Measurements from ENCODE around the gene ATP12A. TPM values are rescaled to one million over a fixed set of nuclear protein-coding genes. Genes with fewer than 3 reads are reported as not detected.

Gene ATP12A
- total RNA-seq, 1 donor from 2014 or later: not detected

DNA sequence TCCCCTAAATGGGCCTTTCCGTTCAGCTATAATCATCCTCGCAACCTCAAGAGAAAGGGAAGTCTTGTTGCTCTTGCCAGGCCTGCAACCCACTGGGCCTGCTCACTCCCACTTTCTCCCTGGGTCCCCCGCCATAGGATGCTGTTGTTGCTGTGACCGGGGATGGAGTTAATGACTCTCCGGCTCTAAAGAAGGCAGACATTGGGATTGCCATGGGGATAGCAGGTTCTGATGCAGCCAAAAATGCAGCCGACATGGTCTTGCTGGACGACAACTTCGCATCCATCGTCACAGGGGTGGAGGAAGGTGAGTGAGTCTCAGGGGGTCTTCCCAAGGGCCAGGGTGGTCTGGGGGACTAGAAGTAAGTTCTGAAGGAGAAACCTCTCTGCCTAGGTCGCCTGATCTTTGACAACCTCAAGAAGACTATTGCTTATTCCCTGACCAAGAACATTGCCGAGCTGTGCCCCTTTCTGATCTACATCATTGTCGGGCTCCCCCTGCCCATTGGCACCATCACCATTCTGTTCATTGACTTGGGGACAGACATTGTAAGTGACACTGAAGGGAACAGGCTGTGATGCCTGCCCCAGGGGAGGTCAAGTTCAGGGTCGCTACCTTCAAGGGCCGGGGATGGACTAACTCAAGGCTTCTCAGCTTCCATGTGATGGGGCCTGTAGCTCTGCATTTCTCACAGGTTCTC, 26.8 kb downstream of the ATP12A start:
- TF ChIP-seq POLR2AphosphoS5 (IDR thresholded peaks at IDR 0.05; ENCODE audit: insufficient read depth in 1 of 2, low read depth in 1 of 2) (no peak), POLR2A (IDR thresholded peaks at IDR 0.05) (no peak)
- TF ChIP-seq, protein P1, sequence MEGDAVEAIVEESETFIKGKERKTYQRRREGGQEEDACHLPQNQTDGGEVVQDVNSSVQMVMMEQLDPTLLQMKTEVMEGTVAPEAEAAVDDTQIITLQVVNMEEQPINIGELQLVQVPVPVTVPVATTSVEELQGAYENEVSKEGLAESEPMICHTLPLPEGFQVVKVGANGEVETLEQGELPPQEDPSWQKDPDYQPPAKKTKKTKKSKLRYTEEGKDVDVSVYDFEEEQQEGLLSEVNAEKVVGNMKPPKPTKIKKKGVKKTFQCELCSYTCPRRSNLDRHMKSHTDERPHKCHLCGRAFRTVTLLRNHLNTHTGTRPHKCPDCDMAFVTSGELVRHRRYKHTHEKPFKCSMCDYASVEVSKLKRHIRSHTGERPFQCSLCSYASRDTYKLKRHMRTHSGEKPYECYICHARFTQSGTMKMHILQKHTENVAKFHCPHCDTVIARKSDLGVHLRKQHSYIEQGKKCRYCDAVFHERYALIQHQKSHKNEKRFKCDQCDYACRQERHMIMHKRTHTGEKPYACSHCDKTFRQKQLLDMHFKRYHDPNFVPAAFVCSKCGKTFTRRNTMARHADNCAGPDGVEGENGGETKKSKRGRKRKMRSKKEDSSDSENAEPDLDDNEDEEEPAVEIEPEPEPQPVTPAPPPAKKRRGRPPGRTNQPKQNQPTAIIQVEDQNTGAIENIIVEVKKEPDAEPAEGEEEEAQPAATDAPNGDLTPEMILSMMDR (IDR thresholded peaks at IDR 0.05): no peak
- no peak for DNase-seq (ENCODE audit: extremely low spot score in 2 of 2)
- Histone ChIP-seq H3K4me1 (no peaks in the 10 kb centered on the region), H3K9me3 (no peaks in the 10 kb centered on the region), H3K27me3 (no peaks in the 10 kb centered on the region), H3K4me3 (no peak overlapping the region), H3K27ac (no peak overlapping the region), H3K36me3 (no peaks in the 10 kb centered on the region)
- intact Hi-C loops (cut with DNase I): no loop called here

DNA sequence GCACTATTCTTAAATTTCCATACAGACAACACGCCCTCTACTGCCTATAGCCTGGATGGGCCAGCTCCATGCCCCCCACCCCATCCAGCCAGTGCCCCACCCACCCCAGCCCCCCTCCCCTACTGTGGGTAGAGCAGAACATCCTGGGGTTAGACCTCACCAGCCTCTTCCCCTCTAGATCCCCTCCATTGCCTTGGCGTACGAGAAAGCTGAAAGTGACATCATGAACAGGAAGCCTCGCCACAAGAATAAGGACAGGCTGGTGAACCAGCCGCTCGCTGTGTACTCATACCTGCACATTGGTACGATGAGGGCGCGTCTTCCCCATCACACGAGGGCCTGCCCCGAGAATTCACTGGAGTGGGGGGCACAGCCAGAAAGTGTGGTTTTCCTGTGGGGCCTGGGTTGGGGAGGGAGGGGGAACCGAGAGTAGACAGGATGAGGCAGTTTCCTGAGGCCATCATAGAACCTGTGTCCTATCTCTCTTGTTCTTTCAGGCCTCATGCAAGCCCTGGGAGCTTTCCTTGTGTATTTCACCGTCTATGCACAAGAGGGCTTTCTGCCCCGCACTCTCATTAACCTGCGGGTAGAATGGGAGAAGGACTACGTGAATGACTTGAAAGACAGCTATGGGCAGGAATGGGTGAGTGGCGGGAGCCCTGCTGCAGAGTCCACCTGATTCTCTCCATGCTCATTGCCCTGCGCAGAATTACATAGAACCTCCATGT, 29.1 kb downstream of the ATP12A start:
- H3K4me1 ChIP-seq: no peaks in the 10 kb centered on the region
- H3K36me3 ChIP-seq: no peaks in the 10 kb centered on the region
- TF ChIP-seq POLR2AphosphoS5 (IDR thresholded peaks at IDR 0.05; ENCODE audit: insufficient read depth in 1 of 2, low read depth in 1 of 2) (no peak), POLR2A (IDR thresholded peaks at IDR 0.05) (no peak)
- TF ChIP-seq, protein P1 (IDR thresholded peaks at IDR 0.05): no peak
- no peak for DNase-seq (ENCODE audit: extremely low spot score in 2 of 2)
- intact Hi-C loops (cut with DNase I): no loop called here
- no peaks in the 10 kb centered on the region for H3K27me3 ChIP-seq
- no peak overlapping the region for H3K27ac ChIP-seq
- H3K9me3 ChIP-seq: no peaks in the 10 kb centered on the region
- H3K4me3 ChIP-seq: no peak overlapping the region

DNA sequence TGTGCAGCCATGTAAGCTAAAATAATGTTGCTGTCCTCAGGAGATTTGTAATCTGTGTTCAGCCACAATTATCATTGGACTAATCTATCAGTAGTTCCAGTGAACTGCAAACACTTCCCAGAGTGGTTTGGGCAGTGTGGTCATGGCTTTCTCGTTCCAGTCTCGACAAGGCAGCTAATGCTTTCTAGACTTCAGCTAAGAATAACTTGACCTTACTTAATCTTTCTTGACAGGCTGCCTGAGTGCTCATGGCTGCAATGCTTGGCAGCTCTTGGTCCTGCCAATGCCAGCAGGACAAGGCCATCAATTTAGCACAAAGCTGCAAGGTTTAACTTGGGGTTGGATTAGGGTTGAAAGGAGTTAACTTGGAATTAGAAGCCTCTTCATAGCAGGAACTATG, 32.8 kb downstream of the ATP12A start:
- intact Hi-C loops (cut with DNase I): no loop called here
- H3K9me3 ChIP-seq: no peaks in the 10 kb centered on the region
- TF ChIP-seq, protein P1 (IDR thresholded peaks at IDR 0.05): no peak
- H3K36me3 ChIP-seq: no peaks in the 10 kb centered on the region
- H3K27me3 ChIP-seq: no peaks in the 10 kb centered on the region
- H3K4me1 ChIP-seq: no peaks in the 10 kb centered on the region
- H3K4me3 ChIP-seq: no peak overlapping the region
- DNase-seq (ENCODE audit: extremely low spot score in 2 of 2): no peak
- H3K27ac ChIP-seq: no peak overlapping the region

DNA sequence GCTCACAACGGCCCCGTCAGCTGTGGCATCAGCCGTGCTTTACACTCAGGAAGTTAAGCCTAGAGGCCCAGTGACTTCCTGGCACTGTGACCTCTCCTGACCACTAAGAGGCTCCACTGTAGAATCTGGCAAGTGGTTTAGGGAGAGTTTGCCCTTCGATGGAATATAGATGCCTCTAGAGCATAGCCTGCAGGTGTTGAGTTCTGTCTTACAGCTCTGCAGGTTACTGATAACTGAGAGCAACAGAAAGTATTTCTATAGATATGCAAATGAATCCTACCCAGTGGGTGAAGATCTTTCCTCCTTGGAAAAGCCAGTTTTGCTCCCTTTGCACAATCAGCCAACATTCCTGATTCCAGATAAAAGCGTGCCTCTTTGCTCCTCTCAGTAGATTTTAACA, 35.8 kb downstream of the ATP12A start:
- TF ChIP-seq POLR2A (IDR thresholded peaks at IDR 0.05) (no peak), POLR2AphosphoS5 (IDR thresholded peaks at IDR 0.05; ENCODE audit: insufficient read depth in 1 of 2, low read depth in 1 of 2) (no peak)
- TF ChIP-seq, protein P1 (IDR thresholded peaks at IDR 0.05): no peak
- H3K27ac ChIP-seq: no peak overlapping the region
- intact Hi-C loops (cut with DNase I): no loop called here
- no peaks in the 10 kb centered on the region for H3K9me3 ChIP-seq
- no peaks in the 10 kb centered on the region for H3K4me1 ChIP-seq
- no peak for DNase-seq (ENCODE audit: extremely low spot score in 2 of 2)
- no peaks in the 10 kb centered on the region for H3K36me3 ChIP-seq
- no peaks in the 10 kb centered on the region for H3K27me3 ChIP-seq
- H3K4me3 ChIP-seq: no peak overlapping the region

DNA sequence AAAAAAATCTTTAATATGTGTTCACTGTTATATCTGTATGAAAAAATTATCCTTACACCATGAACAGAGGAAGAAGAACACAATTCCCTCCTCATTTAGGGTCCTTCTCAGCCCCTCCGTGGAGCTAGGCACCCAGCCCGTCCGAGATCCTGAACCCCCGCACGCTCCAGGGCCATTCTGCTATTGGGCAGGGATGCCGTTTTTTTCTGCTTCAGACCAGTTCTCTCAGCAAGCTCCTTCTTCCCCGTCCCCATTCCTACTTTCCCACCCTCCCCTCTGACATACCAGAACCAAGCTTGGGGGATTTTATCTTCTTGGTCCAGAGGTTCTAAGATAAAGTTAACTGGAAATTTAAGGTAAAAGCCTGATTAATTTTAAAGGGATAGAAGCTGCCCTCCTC, 36.2 kb downstream of the ATP12A start:
- TF ChIP-seq POLR2A (IDR thresholded peaks at IDR 0.05) (no peak), POLR2AphosphoS5 (IDR thresholded peaks at IDR 0.05; ENCODE audit: insufficient read depth in 1 of 2, low read depth in 1 of 2) (no peak)
- TF ChIP-seq, protein P1 (IDR thresholded peaks at IDR 0.05): no peak
- Histone ChIP-seq H3K4me1 (no peaks in the 10 kb centered on the region), H3K4me3 (no peak overlapping the region), H3K36me3 (no peaks in the 10 kb centered on the region), H3K27ac (no peak overlapping the region), H3K9me3 (no peaks in the 10 kb centered on the region), H3K27me3 (no peaks in the 10 kb centered on the region)
- no peak for DNase-seq (ENCODE audit: extremely low spot score in 2 of 2)
- intact Hi-C loops (cut with DNase I): no loop called here

Measured in vagina (tissue), 2 donors.